ENCODE data around the gene CTRL.

Gene CTRL

GRCh38 chr16:67961551-67961957 lies 29.9 kb upstream of the CTRL start:
- Histone ChIP-seq H3K4me1 (ENCODE audit: control insufficient read depth, insufficient read depth, low read length) (peaks cover 32% of the 10 kb centered on the region), H3K9ac (ENCODE audit: low read length) (no peak overlapping the region), H3K9me3 (ENCODE audit: control insufficient read depth, insufficient read depth, low read depth, low read length) (no peaks in the 10 kb centered on the region), H3K27me3 (ENCODE audit: control insufficient read depth, insufficient read depth, low read length) (no peaks in the 10 kb centered on the region), H3K36me3 (ENCODE audit: control insufficient read depth, insufficient read depth, low read length) (peaks cover 71% of the 10 kb centered on the region), H3K27ac (ENCODE audit: low read depth, low read length) (no peak overlapping the region), H3K4me3 (ENCODE audit: low read depth, low read length) (no peak overlapping the region)

- Histone ChIP-seq H3K4me3 (ENCODE audit: low read depth, low read length) (no peak overlapping the region), H3K4me1 (ENCODE audit: control insufficient read depth, insufficient read depth, low read length) (peaks cover 15% of the 10 kb centered on the region), H3K9me3 (ENCODE audit: control insufficient read depth, insufficient read depth, low read depth, low read length) (no peaks in the 10 kb centered on the region), H3K36me3 (ENCODE audit: control insufficient read depth, insufficient read depth, low read length) (peaks cover 84% of the 10 kb centered on the region), H3K27me3 (ENCODE audit: control insufficient read depth, insufficient read depth, low read length) (no peaks in the 10 kb centered on the region), H3K9ac (ENCODE audit: low read length) (no peak overlapping the region), H3K27ac (ENCODE audit: low read depth, low read length) (no peak overlapping the region)
These were observed 28.1 kb upstream of the CTRL start for GRCh38 chr16:67959536-67960329.

- H3K36me3 ChIP-seq (ENCODE audit: control insufficient read depth, insufficient read depth, low read length): peaks cover 88% of the 10 kb centered on the region
- no peaks in the 10 kb centered on the region for H3K27me3 ChIP-seq (ENCODE audit: control insufficient read depth, insufficient read depth, low read length)
- no peak overlapping the region for H3K27ac ChIP-seq (ENCODE audit: low read depth, low read length)
- no peaks in the 10 kb centered on the region for H3K4me1 ChIP-seq (ENCODE audit: control insufficient read depth, insufficient read depth, low read length)
- no peak overlapping the region for H3K4me3 ChIP-seq (ENCODE audit: low read depth, low read length)
- H3K9ac ChIP-seq (ENCODE audit: low read length): no peak overlapping the region
- no peaks in the 10 kb centered on the region for H3K9me3 ChIP-seq (ENCODE audit: control insufficient read depth, insufficient read depth, low read depth, low read length)
These were observed 26.0 kb upstream of the CTRL start for GRCh38 chr16:67957622-67958021.

GRCh38 chr16:67954421-67955196 lies 22.9 kb upstream of the CTRL start:
- Histone ChIP-seq H3K4me1 (ENCODE audit: control insufficient read depth, insufficient read depth, low read length) (no peaks in the 10 kb centered on the region), H3K9ac (ENCODE audit: low read length) (no peak overlapping the region), H3K27me3 (ENCODE audit: control insufficient read depth, insufficient read depth, low read length) (no peaks in the 10 kb centered on the region), H3K4me3 (ENCODE audit: low read depth, low read length) (no peak overlapping the region), H3K27ac (ENCODE audit: low read depth, low read length) (no peak overlapping the region), H3K36me3 (ENCODE audit: control insufficient read depth, insufficient read depth, low read length) (peaks cover 87% of the 10 kb centered on the region), H3K9me3 (ENCODE audit: control insufficient read depth, insufficient read depth, low read depth, low read length) (no peaks in the 10 kb centered on the region)

GRCh38 chr16:67953641-67954375 lies 22.1 kb upstream of the CTRL start:
- Histone ChIP-seq H3K4me1 (ENCODE audit: control insufficient read depth, insufficient read depth, low read length) (no peaks in the 10 kb centered on the region), H3K4me3 (ENCODE audit: low read depth, low read length) (no peak overlapping the region), H3K9ac (ENCODE audit: low read length) (no peak overlapping the region), H3K27ac (ENCODE audit: low read depth, low read length) (no peak overlapping the region), H3K27me3 (ENCODE audit: control insufficient read depth, insufficient read depth, low read length) (no peaks in the 10 kb centered on the region), H3K36me3 (ENCODE audit: control insufficient read depth, insufficient read depth, low read length) (peaks cover 87% of the 10 kb centered on the region), H3K9me3 (ENCODE audit: control insufficient read depth, insufficient read depth, low read depth, low read length) (no peaks in the 10 kb centered on the region)

- Histone ChIP-seq H3K27ac (ENCODE audit: low read depth, low read length) (no peak overlapping the region), H3K27me3 (ENCODE audit: control insufficient read depth, insufficient read depth, low read length) (no peaks in the 10 kb centered on the region), H3K4me1 (ENCODE audit: control insufficient read depth, insufficient read depth, low read length) (no peaks in the 10 kb centered on the region), H3K9me3 (ENCODE audit: control insufficient read depth, insufficient read depth, low read depth, low read length) (no peaks in the 10 kb centered on the region), H3K4me3 (ENCODE audit: low read depth, low read length) (no peak overlapping the region), H3K9ac (ENCODE audit: low read length) (no peak overlapping the region), H3K36me3 (ENCODE audit: control insufficient read depth, insufficient read depth, low read length) (peaks cover 93% of the 10 kb centered on the region)
These were observed 19.8 kb upstream of the CTRL start for GRCh38 chr16:67951485-67951884.

- no peak overlapping the region for H3K27ac ChIP-seq (ENCODE audit: low read depth, low read length)
- peaks cover 95% of the 10 kb centered on the region for H3K36me3 ChIP-seq (ENCODE audit: control insufficient read depth, insufficient read depth, low read length)
- no peaks in the 10 kb centered on the region for H3K4me1 ChIP-seq (ENCODE audit: control insufficient read depth, insufficient read depth, low read length)
- no peak overlapping the region for H3K4me3 ChIP-seq (ENCODE audit: low read depth, low read length)
- no peaks in the 10 kb centered on the region for H3K27me3 ChIP-seq (ENCODE audit: control insufficient read depth, insufficient read depth, low read length)
- no peak overlapping the region for H3K9ac ChIP-seq (ENCODE audit: low read length)
- no peaks in the 10 kb centered on the region for H3K9me3 ChIP-seq (ENCODE audit: control insufficient read depth, insufficient read depth, low read depth, low read length)
These were observed 18.7 kb upstream of the CTRL start for GRCh38 chr16:67950335-67950843.

- H3K9ac ChIP-seq (ENCODE audit: low read length): no peak overlapping the region
- no peaks in the 10 kb centered on the region for H3K4me1 ChIP-seq (ENCODE audit: control insufficient read depth, insufficient read depth, low read length)
- H3K9me3 ChIP-seq (ENCODE audit: control insufficient read depth, insufficient read depth, low read depth, low read length): no peaks in the 10 kb centered on the region
- H3K27ac ChIP-seq (ENCODE audit: low read depth, low read length): no peak overlapping the region
- H3K27me3 ChIP-seq (ENCODE audit: control insufficient read depth, insufficient read depth, low read length): no peaks in the 10 kb centered on the region
- H3K4me3 ChIP-seq (ENCODE audit: low read depth, low read length): no peak overlapping the region
- H3K36me3 ChIP-seq (ENCODE audit: control insufficient read depth, insufficient read depth, low read length): peaks cover 95% of the 10 kb centered on the region
These were observed 18.0 kb upstream of the CTRL start for GRCh38 chr16:67949645-67950044.

GRCh38 chr16:67948015-67948414 lies 16.4 kb upstream of the CTRL start:
- no peak overlapping the region for H3K4me3 ChIP-seq (ENCODE audit: low read depth, low read length)
- no peaks in the 10 kb centered on the region for H3K27me3 ChIP-seq (ENCODE audit: control insufficient read depth, insufficient read depth, low read length)
- no peaks in the 10 kb centered on the region for H3K9me3 ChIP-seq (ENCODE audit: control insufficient read depth, insufficient read depth, low read depth, low read length)
- H3K27ac ChIP-seq (ENCODE audit: low read depth, low read length): no peak overlapping the region
- peaks cover 96% of the 10 kb centered on the region for H3K36me3 ChIP-seq (ENCODE audit: control insufficient read depth, insufficient read depth, low read length)
- H3K9ac ChIP-seq (ENCODE audit: low read length): no peak overlapping the region
- H3K4me1 ChIP-seq (ENCODE audit: control insufficient read depth, insufficient read depth, low read length): no peaks in the 10 kb centered on the region

- Histone ChIP-seq H3K9ac (ENCODE audit: low read length) (no peak overlapping the region), H3K4me1 (ENCODE audit: control insufficient read depth, insufficient read depth, low read length) (no peaks in the 10 kb centered on the region)
These were observed 15.4 kb upstream of the CTRL start for GRCh38 chr16:67946966-67947558.

More at GRCh38 chr16:67946966-67947558, 15.4 kb upstream of the CTRL start:
- Histone ChIP-seq H3K27me3 (ENCODE audit: control insufficient read depth, insufficient read depth, low read length) (no peaks in the 10 kb centered on the region), H3K9me3 (ENCODE audit: control insufficient read depth, insufficient read depth, low read depth, low read length) (no peaks in the 10 kb centered on the region), H3K36me3 (ENCODE audit: control insufficient read depth, insufficient read depth, low read length) (peaks cover 97% of the 10 kb centered on the region), H3K4me3 (ENCODE audit: low read depth, low read length) (no peak overlapping the region), H3K27ac (ENCODE audit: low read depth, low read length) (no peak overlapping the region)
